SK-N-SH treated with all-trans-retinoic acid at 6 μM for 48 hours (cell line): ENCODE data around the gene ANO10.

Source experiments
- ATAC-seq: fragments of 200-7000 bp; cut with Tn5 transposase; 3 replicates; pipeline ENCODE4 v1.9.1; 2020; ENCODE audit warnings: mild to moderate bottlenecking, moderate library complexity
- BACH2 ChIP-seq: fragments of 250-450 bp; sonication (Bioruptor Pico); IDR thresholded peaks from 2 replicates; pipeline ENCODE4 v1.9.0; 2021; ENCODE audit warnings: mild to moderate bottlenecking, borderline replicate concordance
- CSDC2 ChIP-seq: fragments of 250-450 bp; sonication (Bioruptor Pico); IDR thresholded peaks from 2 replicates; pipeline ENCODE4 v1.5.0; 2020; ENCODE audit warnings: mild to moderate bottlenecking, moderate library complexity
- CSRNP3 ChIP-seq: fragments of 250-450 bp; sonication (Bioruptor Pico); IDR thresholded peaks from 2 replicates; pipeline ENCODE4 v1.5.1; 2021; ENCODE audit warnings: mild to moderate bottlenecking, moderate library complexity
- ESRRG ChIP-seq: fragments of 250-450 bp; sonication (Bioruptor Pico); IDR thresholded peaks from 2 replicates; pipeline ENCODE4 v1.6.1; 2021; ENCODE audit warnings: mild to moderate bottlenecking
- GLIS3 ChIP-seq: fragments of 250-450 bp; sonication (Bioruptor Pico); IDR thresholded peaks from 2 replicates; pipeline ENCODE4 v1.5.0; 2020; ENCODE audit warnings: mild to moderate bottlenecking, moderate library complexity
- ISL1 ChIP-seq: fragments of 250-450 bp; sonication (Bioruptor Pico); IDR thresholded peaks from 2 replicates; pipeline ENCODE4 v2.1.2; 2022; ENCODE audit warnings: mild to moderate bottlenecking, moderate library complexity
- RARB ChIP-seq: fragments of 250-450 bp; sonication (Bioruptor Pico); IDR thresholded peaks from 2 replicates; pipeline ENCODE4 v1.8.0; 2021; ENCODE audit warnings: mild to moderate bottlenecking, moderate library complexity
- SNAI2 ChIP-seq: fragments of 250-450 bp; sonication (Bioruptor Pico); IDR thresholded peaks from 2 replicates; pipeline ENCODE4 v1.5.0; 2020; ENCODE audit warnings: mild to moderate bottlenecking, moderate library complexity
- TCF4 ChIP-seq: fragments of 250-450 bp; sonication (Bioruptor Pico); IDR thresholded peaks from 2 replicates; pipeline ENCODE4 v1.8.0; 2021; ENCODE audit warnings: mild to moderate bottlenecking, moderate library complexity, borderline replicate concordance
- TOX ChIP-seq: fragments of 250-450 bp; sonication (Bioruptor Pico); IDR thresholded peaks from 2 replicates; pipeline ENCODE4 v1.8.0; 2021; ENCODE audit warnings: mild to moderate bottlenecking, moderate library complexity, borderline replicate concordance
- ZC3H10 ChIP-seq: fragments of 250-450 bp; sonication (Bioruptor Pico); IDR thresholded peaks from 2 replicates; pipeline ENCODE4 v1.5.1; 2021; ENCODE audit warnings: mild to moderate bottlenecking, moderate library complexity
- ZFP3 ChIP-seq: fragments of 250-450 bp; sonication (Bioruptor Pico); IDR thresholded peaks from 2 replicates; pipeline ENCODE4 v1.5.0; 2020; ENCODE audit warnings: mild to moderate bottlenecking, moderate library complexity
- ZFP30 ChIP-seq: fragments of 450-650 bp; formaldehyde crosslinking; IDR thresholded peaks from 2 replicates; pipeline ENCODE4 v1.5.0; 2022; ENCODE audit warnings: mild to moderate bottlenecking, moderate library complexity
- ZNF565 ChIP-seq: fragments of 450-650 bp; formaldehyde crosslinking; conservative IDR thresholded peaks from 2 replicates; pipeline ENCODE4 v1.5.0; 2020; ENCODE audit warnings: low read depth, mild to moderate bottlenecking, moderate library complexity
- ZNF8 ChIP-seq: fragments of 450-650 bp; formaldehyde crosslinking; IDR thresholded peaks from 2 replicates; pipeline ENCODE4 v1.5.0; 2020; ENCODE audit warnings: mild to moderate bottlenecking, moderate library complexity
- TF ChIP-seq, protein P1 (sequence below): fragments of 250-450 bp; sonication (Bioruptor Pico); IDR thresholded peaks from 2 replicates; pipeline ENCODE4 v1.8.0; 2021; ENCODE audit warnings: low read depth, mild to moderate bottlenecking, moderate library complexity, borderline replicate concordance
- TF ChIP-seq, protein P2 (sequence below): fragments of 250-450 bp; sonication (Bioruptor Pico); IDR thresholded peaks from 2 replicates; pipeline ENCODE4 v1.5.1; 2020; ENCODE audit warnings: low read depth, mild to moderate bottlenecking, moderate library complexity
- TF ChIP-seq, protein P3 (sequence below): fragments of 250-450 bp; sonication (Bioruptor Pico); IDR thresholded peaks from 2 replicates; pipeline ENCODE4 v1.5.0; 2020; ENCODE audit warnings: mild to moderate bottlenecking, moderate library complexity

Gene ANO10

GRCh38 chr3:43533009-43533408 lies 88.8 kb downstream of the ANO10 start:
- no peak for TF ChIP-seq CSRNP3 (CRISPR knock-in tag)
- no peak for TF ChIP-seq RARB
- TF ChIP-seq, protein P1, sequence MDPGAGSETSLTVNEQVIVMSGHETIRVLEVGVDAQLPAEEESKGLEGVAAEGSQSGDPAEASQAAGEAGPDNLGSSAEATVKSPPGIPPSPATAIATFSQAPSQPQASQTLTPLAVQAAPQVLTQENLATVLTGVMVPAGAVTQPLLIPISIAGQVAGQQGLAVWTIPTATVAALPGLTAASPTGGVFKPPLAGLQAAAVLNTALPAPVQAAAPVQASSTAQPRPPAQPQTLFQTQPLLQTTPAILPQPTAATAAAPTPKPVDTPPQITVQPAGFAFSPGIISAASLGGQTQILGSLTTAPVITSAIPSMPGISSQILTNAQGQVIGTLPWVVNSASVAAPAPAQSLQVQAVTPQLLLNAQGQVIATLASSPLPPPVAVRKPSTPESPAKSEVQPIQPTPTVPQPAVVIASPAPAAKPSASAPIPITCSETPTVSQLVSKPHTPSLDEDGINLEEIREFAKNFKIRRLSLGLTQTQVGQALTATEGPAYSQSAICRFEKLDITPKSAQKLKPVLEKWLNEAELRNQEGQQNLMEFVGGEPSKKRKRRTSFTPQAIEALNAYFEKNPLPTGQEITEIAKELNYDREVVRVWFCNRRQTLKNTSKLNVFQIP (CRISPR knock-in tag): no peak
- ATAC-seq: no peak

DNA sequence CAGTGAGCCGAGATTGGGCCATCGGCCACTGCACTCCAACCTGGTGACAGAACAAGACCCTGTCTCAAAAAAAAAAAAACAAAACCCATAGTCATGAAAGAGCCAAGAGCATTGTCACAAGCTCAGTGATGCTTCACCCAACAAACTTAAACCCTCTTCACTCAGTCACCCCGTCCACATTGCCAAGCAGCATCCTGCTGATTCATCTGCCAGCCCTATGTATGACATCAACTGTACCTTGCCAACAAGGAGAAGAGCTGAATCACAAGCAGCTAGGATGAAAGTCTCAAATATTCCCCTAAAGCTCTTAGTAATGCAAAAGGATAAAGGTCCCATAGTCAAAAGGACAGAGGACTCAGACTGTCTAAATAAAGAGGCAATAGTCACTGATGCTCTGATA lies 90.0 kb downstream of the ANO10 start:
- TF ChIP-seq, protein P1 (CRISPR knock-in tag): no peak
- TF ChIP-seq ZNF565 (CRISPR knock-in tag) (no peak), CSDC2 (no peak), ZFP30 (CRISPR knock-in tag) (no peak), CSRNP3 (CRISPR knock-in tag) (no peak), ESRRG (CRISPR knock-in tag) (no peak)
- TF ChIP-seq, protein P2, sequence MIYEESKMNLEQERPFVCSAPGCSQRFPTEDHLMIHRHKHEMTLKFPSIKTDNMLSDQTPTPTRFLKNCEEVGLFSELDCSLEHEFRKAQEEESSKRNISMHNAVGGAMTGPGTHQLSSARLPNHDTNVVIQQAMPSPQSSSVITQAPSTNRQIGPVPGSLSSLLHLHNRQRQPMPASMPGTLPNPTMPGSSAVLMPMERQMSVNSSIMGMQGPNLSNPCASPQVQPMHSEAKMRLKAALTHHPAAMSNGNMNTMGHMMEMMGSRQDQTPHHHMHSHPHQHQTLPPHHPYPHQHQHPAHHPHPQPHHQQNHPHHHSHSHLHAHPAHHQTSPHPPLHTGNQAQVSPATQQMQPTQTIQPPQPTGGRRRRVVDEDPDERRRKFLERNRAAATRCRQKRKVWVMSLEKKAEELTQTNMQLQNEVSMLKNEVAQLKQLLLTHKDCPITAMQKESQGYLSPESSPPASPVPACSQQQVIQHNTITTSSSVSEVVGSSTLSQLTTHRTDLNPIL (CRISPR knock-in tag): no peak
- ATAC-seq: peak; percentile 75

GRCh38 chr3:43528498-43529099 lies 93.2 kb downstream of the ANO10 start:
- ATAC-seq: no peak
- TF ChIP-seq GLIS3 (CRISPR knock-in tag) (no peak), ZNF8 (no peak), ZNF565 (CRISPR knock-in tag) (no peak), RARB (no peak)
- TF ChIP-seq, protein P3, sequence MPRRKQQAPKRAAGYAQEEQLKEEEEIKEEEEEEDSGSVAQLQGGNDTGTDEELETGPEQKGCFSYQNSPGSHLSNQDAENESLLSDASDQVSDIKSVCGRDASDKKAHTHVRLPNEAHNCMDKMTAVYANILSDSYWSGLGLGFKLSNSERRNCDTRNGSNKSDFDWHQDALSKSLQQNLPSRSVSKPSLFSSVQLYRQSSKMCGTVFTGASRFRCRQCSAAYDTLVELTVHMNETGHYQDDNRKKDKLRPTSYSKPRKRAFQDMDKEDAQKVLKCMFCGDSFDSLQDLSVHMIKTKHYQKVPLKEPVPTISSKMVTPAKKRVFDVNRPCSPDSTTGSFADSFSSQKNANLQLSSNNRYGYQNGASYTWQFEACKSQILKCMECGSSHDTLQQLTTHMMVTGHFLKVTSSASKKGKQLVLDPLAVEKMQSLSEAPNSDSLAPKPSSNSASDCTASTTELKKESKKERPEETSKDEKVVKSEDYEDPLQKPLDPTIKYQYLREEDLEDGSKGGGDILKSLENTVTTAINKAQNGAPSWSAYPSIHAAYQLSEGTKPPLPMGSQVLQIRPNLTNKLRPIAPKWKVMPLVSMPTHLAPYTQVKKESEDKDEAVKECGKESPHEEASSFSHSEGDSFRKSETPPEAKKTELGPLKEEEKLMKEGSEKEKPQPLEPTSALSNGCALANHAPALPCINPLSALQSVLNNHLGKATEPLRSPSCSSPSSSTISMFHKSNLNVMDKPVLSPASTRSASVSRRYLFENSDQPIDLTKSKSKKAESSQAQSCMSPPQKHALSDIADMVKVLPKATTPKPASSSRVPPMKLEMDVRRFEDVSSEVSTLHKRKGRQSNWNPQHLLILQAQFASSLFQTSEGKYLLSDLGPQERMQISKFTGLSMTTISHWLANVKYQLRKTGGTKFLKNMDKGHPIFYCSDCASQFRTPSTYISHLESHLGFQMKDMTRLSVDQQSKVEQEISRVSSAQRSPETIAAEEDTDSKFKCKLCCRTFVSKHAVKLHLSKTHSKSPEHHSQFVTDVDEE (CRISPR knock-in tag): no peak

DNA sequence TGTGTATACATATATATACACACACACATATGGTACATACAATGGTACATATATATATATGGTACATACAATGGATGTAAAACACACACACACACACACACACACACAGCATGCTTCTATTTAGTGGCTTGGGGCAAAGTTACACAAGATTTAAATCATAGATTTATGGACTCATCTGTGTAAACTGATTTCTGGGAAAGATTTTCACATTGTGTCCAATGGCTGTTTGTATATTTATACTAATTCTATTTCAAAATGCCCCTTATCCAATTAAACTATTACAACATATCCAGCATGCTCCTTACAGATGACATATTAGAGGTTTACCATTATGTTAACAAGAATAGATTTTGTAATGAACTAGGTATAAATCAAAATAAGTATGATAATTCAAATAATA lies 94.9 kb downstream of the ANO10 start:
- no peak for ATAC-seq
- TF ChIP-seq SNAI2 (CRISPR knock-in tag) (no peak), TOX (CRISPR knock-in tag) (no peak), ZFP3 (CRISPR knock-in tag) (no peak), TCF4 (CRISPR knock-in tag) (no peak), CSRNP3 (CRISPR knock-in tag) (no peak), ZNF8 (no peak), RARB (no peak), ZFP30 (CRISPR knock-in tag) (no peak), BACH2 (CRISPR knock-in tag) (no peak), ZC3H10 (CRISPR knock-in tag) (no peak), ISL1 (CRISPR knock-in tag) (no peak)
- TF ChIP-seq, protein P2 (CRISPR knock-in tag): no peak
- TF ChIP-seq, protein P3 (CRISPR knock-in tag): no peak
